Adrenal gland (tissue), 5 donors: ENCODE measurements around the gene MISP.
A peak's percentile ranks its signal among the peaks of the same experiment; 100 is the strongest.

Source experiments
- POLR2A ChIP-seq, 2 donors: fragments of 450-650 bp; IDR thresholded peaks; one replicate each; pipeline ENCODE4 v1.6.1; 2017; ENCODE audit warnings: antibody characterized with exemption in 2 of 2, mild to moderate bottlenecking in 2 of 2, moderate library complexity in 1 of 2
- TF ChIP-seq, protein P1 (sequence below), 6 experiments: fragments of 450-650 bp in 4 of 6; fragments of 200-600 bp in 2 of 6; sonication (generic) in 1 of 6; IDR thresholded peaks; 1 replicate in 5 of 6; 2 replicates in 1 of 6; pipeline versions ENCODE4 v1.5.1 to v1.8.0; 2016 to 2021; ENCODE audit warnings: antibody characterized with exemption in 6 of 6, mild to moderate bottlenecking in 2 of 6, moderate library complexity in 1 of 6
- donor health status: DM: no; HTN: no; CAD: no.

DNA sequence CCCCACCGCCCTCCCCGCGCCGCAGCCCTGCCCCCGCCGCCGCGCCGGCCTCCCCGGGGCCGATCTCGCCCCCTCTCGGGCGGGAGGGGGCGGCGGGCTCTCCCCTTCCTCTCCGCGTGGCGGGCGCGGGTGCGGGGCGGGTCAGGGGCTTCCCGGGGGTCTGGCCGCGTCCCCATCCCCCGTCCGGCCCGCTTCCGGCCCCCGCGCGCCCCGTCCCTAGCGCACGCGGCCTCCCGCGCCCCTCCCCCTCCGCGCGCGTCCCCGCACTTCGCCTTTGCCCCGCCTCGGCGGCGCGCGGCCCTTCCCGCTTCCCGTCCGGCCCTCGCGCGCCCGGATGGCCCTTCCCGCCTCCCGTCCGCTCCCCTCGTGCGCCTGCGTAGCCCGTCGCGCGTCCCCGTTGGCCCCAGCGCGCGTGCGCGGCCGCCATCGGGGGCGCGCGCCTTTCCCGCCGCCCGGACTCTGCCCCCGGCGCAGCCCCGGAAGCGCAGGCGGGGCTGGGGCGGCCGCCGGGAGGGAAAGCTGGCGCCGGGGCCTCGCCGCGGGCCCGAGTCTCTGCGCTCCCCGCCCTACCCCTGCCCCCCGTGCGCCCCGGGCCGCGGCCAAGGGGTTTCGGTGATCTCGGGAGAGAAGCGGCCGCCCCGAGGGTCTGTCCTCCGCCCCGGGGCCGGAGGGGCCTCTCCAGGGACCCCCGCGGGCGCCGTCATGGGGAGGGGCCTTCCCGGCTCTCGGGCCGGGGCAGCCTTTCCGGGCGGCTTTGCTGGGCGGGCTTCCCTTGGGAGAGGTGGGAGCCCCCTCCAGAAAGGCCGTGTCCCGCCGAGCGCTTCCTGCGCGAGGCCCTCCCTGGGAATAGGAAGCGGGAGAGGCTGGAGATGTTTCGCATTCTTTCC is 46.9 kb downstream of the MISP start:
- TF ChIP-seq POLR2A (IDR thresholded peaks at IDR 0.05) = no peak
- TF ChIP-seq, protein P1, sequence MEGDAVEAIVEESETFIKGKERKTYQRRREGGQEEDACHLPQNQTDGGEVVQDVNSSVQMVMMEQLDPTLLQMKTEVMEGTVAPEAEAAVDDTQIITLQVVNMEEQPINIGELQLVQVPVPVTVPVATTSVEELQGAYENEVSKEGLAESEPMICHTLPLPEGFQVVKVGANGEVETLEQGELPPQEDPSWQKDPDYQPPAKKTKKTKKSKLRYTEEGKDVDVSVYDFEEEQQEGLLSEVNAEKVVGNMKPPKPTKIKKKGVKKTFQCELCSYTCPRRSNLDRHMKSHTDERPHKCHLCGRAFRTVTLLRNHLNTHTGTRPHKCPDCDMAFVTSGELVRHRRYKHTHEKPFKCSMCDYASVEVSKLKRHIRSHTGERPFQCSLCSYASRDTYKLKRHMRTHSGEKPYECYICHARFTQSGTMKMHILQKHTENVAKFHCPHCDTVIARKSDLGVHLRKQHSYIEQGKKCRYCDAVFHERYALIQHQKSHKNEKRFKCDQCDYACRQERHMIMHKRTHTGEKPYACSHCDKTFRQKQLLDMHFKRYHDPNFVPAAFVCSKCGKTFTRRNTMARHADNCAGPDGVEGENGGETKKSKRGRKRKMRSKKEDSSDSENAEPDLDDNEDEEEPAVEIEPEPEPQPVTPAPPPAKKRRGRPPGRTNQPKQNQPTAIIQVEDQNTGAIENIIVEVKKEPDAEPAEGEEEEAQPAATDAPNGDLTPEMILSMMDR (IDR thresholded peaks at IDR 0.05) = peak in 2 of 6 experiments; percentile 4 to 10
